Right renal pelvis (tissue), 4 donors: ENCODE measurements around the gene GPI. TPM values are rescaled to one million over a fixed set of nuclear protein-coding genes. Genes with fewer than 3 reads are reported as not detected.
"Not testable (repeated sequence)": the region's sequence is repeated elsewhere in the genome, so short reads cannot be mapped to it uniquely, and the experiment has no call there.

Experiments used
- DNase-seq, 4 donors: peaks; one replicate each; pipeline ENCODE4 v3.0.0-alpha.2; 2013; ENCODE audit warnings: low read depth in 4 of 4, low spot score in 3 of 4, missing footprints in 1 of 4
- polyA plus RNA-seq, 4 donors: library from polyadenylated mRNA; unstranded; fragments of 120-200 nt; gene quantifications; one replicate each; pipeline ENCODE4 v1.2.1, GENCODE V29; 2013; ENCODE audit not compliant: insufficient read length in 4 of 4

GPI gene
- 100 to 1,000 TPM; 151 to 181 (median 165) TPM for polyA plus RNA-seq

DNA sequence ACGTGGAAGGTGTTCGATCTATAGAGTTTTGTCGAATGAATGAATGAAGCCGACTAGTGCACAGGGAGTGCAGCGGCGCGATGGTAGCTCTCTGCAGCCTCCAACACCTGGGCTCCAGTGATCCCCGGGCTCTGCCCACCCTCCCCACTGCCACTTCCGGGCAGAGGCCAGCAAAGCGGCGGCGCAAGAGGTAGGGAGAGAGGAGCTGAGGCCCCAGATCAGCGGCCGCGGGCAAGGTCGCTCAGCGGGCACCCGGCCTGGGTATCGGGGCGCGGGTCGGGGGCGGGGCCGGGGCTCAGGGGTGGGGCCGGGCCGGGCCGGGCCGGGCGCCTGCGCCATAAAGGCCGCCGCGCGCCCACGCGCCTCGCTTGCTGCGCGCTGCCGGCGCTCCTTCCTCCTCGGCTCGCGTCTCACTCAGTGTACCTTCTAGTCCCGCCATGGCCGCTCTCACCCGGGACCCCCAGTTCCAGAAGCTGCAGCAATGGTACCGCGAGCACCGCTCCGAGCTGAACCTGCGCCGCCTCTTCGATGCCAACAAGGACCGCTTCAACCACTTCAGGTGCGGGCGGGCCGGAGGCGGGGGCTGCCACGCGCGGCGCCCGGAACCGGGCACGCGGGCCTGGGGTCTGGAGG, at the start of gene GPI:
TSS of gene GPI (plus strand) at position 367 of the 633 bp plus-strand sequence. CDS start at position 438, 71 bp downstream.
- DNase-seq, result no peak

DNA sequence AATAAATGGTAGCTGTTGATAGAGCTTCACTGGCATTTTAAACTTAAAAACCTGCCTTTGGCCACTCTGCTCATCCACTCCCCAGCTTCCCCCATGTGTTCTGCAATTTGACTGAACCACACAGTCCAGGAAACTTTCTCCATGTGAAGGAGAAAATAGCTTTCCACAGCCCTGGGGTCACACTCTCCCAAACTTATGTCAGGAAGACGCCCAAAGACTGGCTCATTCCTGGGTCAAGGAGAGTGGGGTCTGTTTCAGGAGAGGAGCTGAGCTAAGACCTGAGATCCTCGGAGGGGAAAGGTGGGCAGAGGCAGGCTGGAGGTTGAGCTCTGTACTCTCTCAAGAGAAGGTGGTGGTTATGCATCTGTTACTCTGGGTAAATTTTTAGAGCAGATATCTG, 48.7 kb upstream of the GPI start:
- DNase-seq, result no peak

DNA sequence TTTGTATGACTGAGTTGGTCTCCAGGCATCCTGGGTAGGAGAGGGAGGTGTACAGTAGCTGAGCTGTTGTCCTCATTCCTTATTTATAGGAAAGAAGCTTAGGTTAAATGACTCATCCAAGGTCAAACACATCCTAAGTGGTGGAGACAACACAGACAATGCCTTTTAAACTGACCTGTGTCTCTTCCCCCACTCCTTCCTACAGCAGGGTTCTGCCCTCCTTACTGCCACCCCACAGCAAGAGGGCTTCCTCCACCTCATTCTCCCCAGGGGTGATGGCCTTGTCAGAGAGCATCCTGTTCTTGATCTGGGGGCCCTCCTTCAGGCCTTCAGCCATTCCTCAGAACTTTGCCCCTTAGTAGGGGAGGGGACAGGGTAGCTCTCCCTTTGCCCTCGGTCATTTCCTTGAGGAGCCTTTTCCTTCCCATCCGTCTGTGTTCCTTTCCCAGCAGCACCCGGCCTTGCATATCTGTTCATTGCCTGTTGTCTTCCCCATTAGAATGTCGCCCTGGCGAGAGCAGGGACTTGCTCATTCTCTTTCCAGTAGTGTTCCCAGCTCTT, 48.2 kb upstream of the GPI start:
- DNase-seq, result no peak

DNA sequence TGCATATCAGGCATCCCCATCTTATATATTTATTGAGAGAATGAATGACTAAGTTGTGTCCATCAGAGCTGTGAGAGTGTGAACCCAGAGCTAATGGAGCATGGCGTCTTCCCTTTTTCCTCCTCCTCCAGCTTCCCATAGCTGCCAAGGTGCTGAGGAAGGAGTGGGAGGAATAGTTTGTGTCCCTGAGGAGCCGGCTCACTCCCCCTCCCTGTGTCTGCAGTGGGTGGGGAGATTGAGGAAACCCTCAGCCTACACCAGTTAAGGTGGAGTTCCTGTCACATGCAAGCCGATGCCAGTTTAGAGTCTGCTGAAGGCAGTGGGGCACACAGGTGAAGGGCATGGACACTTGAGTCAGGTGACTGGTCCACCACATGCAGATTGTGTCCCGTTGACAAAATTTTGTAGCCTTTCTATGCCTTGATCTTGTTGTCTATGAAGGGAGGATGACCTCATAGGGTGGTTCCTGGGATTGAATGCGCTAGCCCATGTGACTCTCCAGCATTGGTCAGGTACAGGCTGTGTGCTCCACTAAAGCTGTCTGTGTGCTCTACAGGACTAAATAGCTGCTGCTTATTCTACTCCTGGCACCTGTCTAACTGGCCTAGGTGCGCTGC, 47.6 kb upstream of the GPI start:
- DNase-seq, result no peak

DNA sequence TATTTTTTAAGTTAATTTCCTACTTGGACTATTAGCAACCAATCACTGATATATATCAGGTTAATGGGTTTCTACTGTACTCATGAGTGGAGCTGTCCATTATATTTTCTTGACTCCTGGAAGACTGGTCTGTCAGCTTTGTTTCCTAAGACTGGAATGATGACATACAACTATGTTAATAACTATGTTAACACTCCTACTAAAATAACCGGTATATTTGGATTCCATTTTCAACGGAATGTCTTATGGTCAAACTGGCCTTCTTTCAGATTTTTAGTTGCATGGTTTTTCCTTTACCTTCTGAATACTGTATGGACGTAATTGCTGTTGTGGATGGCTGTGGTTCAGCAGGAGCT, 45.8 kb upstream of the GPI start:
- DNase-seq, result no peak

DNA sequence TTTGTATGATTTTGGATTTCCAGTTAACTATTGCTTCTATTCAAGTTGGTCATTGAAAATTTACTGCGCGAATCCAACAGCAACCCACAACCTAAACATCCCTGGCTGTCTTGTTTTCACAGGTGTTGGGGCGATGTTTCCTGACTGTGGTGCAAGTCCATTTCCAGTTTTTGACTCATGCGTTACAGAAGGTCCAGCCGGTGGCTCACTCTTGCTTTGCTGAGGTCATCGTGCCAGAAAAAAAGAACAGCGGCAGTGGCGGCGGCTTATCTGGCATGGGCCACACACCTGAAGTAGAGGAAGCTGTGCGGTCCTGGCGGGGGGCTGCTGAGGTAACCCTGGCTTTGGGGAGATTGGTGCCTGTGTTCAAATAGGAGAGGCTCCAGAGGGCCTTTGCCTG, 45.2 kb upstream of the GPI start:
- no peak for DNase-seq

DNA sequence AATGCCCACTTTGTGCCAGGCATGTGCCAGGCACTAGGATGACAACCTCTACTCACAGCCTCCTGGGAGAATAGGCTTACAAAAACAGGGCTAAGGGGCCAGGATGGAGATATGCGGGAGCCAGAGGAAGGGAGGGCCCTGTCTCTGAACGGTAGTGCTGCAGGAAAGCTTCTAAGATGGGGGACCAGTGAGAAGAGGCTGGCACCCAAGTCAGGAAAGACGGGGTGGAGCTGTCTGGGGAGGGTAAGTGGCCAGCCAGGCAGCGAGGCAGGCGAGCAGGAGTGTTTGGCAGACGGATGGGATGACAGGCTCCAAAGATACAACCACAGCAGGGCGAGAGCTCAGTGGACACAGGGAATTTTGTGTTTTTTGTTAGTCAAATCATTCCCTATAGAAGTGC, 44.7 kb upstream of the GPI start:
- DNase-seq, result no peak

DNA sequence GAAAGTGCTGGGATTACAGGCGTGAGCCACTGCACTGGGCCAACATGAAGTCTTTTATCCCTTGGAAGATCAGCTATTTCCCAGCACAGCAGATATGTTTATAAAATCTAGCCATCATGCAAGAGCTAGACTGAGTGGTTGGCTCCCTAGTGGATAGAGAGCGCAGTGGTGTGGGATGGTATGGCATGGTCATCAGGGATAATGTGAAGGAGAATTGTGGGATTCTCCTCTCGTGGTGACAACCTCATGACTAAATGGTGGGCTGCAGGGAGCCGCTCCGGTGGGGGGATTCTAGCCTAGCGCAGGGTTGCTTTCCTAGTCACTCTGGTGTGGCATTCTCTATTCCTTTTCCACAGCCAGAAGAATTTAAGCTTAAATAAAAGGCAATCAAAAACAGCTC, 43.3 kb upstream of the GPI start:
- no peak for DNase-seq

DNA sequence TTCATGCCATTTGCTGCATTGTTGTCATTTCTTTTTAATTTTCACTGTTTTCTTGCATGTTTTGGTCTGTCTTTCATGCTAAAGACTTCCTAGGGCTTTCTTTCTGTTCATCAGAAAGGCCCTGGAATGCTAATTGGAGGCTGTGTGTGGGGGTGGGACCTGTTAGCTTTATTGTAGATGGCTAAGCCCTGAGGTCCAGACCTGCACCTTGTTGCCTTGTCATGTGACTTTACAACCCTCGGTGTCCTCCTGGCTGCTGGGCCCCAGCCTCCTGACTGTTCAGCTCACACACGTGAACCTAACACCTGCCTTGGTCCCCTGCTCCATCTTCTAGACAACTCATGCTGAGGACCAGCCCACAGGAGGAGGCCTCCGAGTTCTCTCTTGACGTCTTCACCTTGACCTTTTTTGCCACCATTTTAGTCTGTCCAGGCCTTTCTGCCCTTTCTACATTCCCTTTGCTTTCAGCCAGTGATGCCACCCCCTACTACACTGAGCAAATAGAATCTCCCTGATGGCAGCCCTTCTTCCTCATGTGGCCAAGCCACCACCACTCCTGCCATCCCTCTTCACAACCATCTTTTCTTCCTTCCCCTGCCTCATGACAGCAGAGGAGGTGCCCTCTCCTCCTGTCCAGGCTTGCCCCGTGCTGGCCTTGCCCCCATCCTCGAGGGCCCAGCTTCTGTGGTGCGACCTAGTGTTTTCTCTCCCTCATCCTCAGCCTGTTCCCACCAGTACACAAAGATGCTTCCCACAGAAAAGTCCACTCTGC, 41.4 kb upstream of the GPI start:
- DNase-seq, result no peak

DNA sequence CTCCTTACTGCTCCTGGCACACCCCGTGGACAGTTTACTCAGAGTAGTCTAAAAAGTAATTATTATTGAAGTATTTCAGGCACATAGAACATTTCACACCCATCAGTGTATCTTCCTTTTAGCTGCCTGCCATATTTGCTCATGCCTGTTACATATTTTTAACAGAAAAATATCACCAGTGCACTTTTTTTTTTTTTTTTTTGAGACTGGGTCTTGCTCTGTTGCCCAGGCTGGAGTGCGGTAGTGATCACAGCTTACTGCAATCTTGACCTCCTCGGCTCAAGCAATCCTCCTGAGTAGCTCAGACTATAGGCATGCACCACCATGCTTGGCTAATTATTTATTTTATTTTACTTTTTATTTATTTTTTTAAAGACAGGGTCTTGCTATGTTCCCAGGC, 40.7 kb upstream of the GPI start:
- no peak for DNase-seq

DNA sequence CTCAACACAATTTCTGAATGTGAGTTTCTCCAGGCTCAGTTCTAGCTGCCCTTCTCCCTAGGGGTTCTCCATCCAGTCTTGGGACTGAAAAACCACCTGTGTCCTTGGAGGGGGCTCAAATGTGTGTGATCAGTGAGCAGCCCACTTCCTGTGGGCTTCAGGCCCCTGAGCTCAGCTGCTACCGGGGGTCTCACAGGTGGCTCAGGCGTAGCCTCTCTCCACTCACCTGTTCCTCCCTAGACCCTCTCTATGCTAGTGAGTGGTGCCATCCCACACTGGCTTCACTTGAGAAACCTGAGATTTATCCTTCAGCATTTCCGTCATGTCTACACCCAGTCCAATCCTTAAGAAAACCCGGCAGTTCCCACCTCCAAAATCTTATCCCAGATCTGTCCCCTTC, 39.8 kb upstream of the GPI start:
- no peak for DNase-seq

DNA sequence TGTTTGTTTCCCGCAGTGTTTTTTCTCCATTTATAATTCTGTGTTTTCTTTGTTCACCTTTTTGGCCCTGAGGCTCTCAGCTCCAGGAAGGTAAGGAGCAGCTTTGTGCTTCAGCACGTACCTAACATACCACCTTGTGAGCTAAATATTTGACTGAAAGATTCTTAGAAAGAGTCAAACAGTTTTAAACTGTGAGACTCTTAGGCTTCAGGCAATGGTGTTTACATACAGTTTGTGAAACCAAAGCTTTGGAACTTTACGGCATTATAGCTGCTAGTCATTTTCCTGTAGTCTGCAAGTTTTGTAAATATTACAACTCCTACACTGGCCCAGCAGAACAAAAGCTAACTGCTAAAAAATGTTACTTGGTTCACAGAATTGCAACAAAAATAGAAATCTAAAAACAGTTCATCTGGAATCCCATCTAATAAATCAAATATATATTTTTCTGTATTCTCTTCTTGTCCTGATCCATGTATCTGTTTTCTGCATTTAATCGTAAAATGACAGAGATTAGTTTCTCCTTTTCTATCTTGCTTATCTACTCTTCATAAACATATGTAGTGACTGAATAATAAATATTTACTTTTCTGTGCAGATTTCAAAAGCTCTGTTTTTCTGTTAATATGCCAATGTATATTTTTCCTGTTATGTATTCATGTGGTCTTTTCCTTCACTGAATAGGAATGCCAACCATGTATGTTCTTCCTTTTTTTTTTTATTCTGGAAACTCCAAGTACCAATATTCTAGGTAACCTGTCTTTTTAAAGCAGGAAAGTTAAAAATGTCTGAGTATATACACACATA, 38.8 kb upstream of the GPI start:
- DNase-seq, result no peak

DNA sequence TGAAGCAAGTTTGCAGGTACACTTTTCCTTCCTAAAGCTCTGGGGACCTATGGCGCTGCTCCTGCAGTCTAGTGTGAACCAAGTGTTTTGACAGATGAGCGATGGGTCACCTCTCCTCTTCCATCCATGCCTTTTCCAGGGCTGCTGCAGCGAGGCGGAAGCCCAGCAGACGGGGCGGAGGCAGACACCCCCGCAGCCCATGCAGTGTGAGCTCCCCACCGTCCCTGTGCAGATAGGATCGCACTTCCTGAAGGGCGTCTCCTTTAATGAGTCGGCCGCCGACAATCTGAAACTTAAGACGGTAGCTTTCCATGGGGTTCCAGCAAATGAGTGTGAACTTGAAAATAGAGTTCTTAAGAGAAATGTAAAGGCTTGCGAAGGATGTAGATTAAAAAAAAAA, 37.1 kb upstream of the GPI start:
- DNase-seq, result no peak

DNA sequence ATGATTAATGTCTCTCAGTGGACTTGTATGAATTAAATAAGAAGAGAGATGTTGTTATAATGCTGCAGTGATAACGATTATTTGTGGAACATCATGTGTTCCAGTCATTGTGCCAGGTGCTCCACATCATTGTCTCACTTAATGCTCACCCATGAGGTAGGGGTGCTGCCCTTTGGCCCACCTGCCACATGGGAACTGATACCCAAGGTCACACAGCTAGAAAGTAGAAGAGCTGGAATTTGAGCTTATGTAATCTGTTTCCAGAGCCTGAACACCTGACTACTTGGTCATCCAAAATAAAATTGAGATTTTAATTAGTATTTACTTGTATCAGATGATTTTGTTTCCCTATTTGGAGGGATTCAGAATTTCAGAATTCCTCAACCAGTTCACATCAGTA, 36.0 kb upstream of the GPI start:
- no peak for DNase-seq

DNA sequence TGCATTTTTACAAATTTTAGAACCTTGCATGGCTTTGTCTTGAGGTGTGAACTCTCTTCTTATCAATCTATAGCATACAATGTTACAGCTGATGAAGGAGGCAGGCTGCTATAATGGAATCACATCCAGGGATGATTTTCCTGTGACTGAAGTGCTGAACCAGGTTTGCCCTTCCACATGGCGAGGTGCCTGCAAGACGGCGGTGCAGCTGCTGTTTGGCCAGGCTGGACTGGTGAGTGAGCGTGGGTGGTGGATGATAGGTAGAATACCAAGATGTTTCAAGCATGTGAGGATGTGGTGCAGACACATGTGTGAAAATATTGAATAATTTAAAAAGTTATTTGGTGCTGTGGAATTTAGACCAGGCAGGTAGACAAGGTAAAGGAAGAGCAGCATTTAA, 34.9 kb upstream of the GPI start:
- no peak for DNase-seq

DNA sequence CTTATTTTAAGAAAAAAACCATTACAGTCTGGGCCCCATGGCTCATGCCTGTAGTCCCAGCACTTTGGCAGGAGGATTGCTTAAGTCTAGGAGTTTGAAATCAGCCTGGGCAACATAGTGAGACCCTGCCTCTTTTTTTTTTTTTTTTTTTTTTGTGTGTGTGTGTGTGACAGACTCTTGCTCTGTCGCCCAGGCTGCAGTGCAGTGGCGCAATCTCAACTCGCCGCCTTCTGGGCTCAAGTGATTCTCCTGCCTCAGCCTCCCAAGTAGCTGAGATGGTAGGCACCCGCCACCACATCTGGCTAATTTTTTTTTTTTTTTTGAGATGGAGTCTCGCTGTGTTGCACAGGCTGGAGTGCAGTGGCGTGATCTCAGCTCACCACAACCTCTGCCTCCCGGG, 34.4 kb upstream of the GPI start:
- DNase-seq, result not testable (repeated sequence)

DNA sequence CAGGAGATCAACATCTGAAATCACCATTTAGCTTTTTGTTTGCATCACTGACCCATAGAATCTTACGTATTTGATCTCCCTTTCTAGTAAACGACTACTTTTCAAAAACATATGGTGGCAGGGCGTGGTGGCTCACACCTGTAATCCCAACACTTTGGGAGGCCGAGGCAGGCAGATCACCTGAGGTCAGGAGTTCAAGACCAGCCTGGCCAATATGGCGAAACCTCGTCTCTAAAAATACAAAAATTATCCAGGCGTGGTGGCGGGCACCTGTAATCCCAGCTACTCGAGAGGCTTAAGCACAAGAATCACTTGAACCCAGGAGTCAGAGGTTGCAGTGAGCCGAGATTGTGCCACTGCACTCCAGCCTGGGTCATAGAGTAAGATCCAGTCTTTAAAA, 33.4 kb upstream of the GPI start:
- DNase-seq, result not testable (repeated sequence)

DNA sequence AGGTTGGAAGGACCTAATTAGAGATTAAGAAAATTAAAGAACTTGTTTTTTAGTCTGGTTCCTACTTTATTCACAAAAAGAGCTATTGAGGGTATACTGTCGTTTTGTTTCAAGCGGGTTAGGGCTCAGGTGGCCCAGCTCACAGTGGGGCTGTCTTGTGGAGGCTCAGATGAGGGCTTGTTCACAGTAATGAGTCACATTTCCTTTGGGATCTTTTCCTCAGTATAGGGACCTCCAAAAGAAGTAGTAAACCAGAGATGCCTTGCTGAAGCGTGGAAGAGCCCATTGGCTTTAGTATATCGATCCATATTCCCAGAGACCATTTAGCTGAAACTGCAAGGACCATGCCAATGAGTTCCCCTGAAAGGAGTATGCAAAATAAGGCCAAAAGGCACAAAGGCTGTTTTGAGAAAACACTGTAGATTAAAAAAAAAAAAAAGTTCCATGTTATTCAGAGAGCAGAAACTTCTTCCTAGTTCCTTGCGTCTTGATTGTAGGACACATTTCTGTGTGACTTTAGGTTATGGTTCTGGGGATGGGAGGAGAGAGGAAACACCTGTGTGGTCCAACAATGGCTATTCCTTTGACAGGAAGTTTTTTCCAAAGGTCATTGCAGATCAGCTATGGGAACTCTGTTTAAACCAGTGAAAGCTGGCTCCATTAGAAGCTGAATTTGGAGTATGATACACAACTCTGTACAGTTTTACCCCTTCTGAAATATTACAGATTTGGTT, 32.8 kb upstream of the GPI start:
- no peak for DNase-seq

DNA sequence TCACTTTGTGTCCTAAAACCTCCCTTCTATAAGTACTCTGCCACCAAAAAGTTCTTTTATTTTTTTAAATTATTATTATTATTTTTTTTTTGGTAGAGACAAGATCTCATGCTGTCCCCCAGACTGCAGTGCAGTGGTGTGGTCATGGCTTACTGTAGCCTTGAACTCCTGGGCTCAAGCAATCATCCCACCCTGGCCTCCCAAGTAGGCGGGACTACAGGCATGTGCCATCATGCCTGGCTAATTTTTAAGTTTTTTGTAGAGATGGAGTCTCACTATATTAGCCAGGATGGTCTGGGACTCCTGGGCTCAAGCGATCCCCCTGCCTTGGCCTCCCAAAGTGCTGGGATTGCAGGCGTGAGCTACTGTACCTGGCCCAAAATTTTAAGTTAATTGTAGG, 29.1 kb upstream of the GPI start:
- no peak for DNase-seq

DNA sequence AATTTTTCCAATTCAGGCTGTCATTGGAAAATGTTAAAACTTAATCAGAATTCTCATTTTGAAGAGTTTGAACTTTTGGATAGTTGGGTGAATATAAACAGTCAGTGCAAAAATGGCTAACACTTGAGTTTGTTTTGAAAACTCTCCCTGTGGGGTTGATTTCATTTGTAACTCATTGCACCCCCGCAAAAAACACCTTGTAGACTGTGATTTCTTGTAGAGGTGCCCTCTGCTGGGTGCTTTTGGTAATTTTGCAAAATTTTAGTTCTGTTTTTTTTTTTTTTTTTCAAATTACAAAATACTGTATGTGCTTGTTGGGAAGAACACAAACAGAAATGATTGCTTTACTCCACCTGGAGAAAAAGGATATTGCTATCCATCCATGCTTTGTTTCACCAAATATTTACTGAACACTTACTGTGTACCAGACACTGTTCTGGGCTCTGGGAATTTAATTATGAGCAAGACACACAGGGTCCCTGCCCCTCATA, 28.2 kb upstream of the GPI start:
- no peak for DNase-seq
